ENCODE measurements around the gene PTPN11. TPM values are rescaled to one million over a fixed set of nuclear protein-coding genes. Genes with fewer than 3 reads are reported as not detected.
"Not testable (repeated sequence)": the region's sequence is repeated elsewhere in the genome, so short reads cannot be mapped to it uniquely, and the experiment has no call there.

The PTPN11 gene
- total RNA-seq, 2 donors from 2014 or later: 81.5 to 82.3 TPM

DNA sequence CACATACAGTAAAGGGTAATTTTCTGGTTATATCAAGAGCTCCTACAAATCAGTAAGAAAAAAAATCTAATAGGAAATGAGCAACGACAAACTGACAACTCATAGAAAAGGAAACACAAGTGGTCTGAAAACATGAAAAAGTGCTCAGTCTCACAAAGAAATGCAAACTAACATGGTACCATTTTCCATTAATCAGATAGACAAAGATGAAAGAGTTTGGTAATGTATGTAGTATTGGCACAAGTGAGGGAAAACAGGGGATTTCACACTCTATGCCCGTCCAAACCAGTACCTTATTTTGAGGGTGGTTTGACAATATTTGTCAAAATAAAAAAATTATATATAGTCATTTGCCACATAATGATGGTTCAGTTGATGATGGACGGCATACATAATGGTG lies 13.2 kb downstream of the PTPN11 start:
- no peaks in the 10 kb centered on the region for H3K9me3 ChIP-seq
- TF ChIP-seq, protein P1, sequence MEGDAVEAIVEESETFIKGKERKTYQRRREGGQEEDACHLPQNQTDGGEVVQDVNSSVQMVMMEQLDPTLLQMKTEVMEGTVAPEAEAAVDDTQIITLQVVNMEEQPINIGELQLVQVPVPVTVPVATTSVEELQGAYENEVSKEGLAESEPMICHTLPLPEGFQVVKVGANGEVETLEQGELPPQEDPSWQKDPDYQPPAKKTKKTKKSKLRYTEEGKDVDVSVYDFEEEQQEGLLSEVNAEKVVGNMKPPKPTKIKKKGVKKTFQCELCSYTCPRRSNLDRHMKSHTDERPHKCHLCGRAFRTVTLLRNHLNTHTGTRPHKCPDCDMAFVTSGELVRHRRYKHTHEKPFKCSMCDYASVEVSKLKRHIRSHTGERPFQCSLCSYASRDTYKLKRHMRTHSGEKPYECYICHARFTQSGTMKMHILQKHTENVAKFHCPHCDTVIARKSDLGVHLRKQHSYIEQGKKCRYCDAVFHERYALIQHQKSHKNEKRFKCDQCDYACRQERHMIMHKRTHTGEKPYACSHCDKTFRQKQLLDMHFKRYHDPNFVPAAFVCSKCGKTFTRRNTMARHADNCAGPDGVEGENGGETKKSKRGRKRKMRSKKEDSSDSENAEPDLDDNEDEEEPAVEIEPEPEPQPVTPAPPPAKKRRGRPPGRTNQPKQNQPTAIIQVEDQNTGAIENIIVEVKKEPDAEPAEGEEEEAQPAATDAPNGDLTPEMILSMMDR (IDR thresholded peaks at IDR 0.05): no peak
- no peak overlapping the region for H3K27ac ChIP-seq
- H3K4me1 ChIP-seq: no peaks in the 10 kb centered on the region
- no peaks in the 10 kb centered on the region for H3K27me3 ChIP-seq
- intact Hi-C loops (cut with DNase I): no loop called here
- no peak overlapping the region for H3K9ac ChIP-seq (ENCODE audit: low read depth in 2 of 2, low read length in 2 of 2)
- no peak overlapping the region for H3K4me3 ChIP-seq
- H3K36me3 ChIP-seq: no peaks in the 10 kb centered on the region
- DNase-seq: no peak

DNA sequence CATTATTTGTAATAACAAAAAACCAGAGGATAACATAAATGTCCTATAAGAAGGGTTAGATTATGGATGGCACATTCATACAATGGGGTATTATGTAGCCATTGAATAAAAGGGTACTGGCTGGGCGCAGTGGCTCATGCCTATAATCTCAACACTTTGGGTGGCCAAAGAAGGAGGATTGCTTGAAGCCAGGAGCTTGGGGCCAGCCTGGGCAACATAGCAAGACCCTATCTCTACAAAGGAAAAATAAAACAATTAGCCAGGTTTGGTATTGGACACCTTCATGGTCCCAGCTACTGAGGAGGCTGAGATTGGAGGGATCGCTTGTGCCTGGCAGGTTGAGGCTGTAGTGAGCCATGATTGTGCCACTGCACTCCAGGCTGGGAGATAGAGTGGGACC lies 14.8 kb downstream of the PTPN11 start:
- H3K27ac ChIP-seq: no peak overlapping the region
- H3K4me3 ChIP-seq: no peak overlapping the region
- no peak for DNase-seq
- TF ChIP-seq, protein P1 (IDR thresholded peaks at IDR 0.05): no peak
- H3K9ac ChIP-seq (ENCODE audit: low read depth in 2 of 2, low read length in 2 of 2): no peak overlapping the region
- H3K27me3 ChIP-seq: no peaks in the 10 kb centered on the region
- no peaks in the 10 kb centered on the region for H3K9me3 ChIP-seq
- intact Hi-C loops (cut with DNase I): no loop called here
- H3K4me1 ChIP-seq: no peaks in the 10 kb centered on the region
- no peaks in the 10 kb centered on the region for H3K36me3 ChIP-seq

DNA sequence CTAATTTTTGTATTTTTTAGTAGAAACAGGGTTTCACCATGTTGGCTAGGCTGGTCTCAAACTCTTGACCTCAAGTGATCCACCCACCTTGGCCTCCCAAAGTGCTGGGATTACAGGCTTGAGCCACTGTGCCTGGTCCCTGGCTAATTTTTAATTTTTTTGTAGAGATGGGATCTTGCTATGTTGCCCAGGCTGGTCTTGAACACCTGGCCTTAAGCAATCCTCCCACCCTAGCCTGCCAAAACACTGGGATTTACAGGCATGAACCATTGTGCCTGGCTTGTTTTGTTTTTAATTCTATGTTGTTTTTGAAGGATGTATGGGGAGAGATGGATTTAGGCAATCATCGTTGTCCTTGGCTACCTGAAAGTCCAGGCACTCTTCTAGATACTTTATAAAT lies 19.9 kb downstream of the PTPN11 start:
- H3K36me3 ChIP-seq; DNase-seq; H3K9ac ChIP-seq (ENCODE audit: low read depth in 2 of 2, low read length in 2 of 2); H3K9me3 ChIP-seq; H3K4me1 ChIP-seq; H3K27ac ChIP-seq; H3K27me3 ChIP-seq; H3K4me3 ChIP-seq; intact Hi-C loops (cut with DNase I): not testable (repeated sequence)

DNA sequence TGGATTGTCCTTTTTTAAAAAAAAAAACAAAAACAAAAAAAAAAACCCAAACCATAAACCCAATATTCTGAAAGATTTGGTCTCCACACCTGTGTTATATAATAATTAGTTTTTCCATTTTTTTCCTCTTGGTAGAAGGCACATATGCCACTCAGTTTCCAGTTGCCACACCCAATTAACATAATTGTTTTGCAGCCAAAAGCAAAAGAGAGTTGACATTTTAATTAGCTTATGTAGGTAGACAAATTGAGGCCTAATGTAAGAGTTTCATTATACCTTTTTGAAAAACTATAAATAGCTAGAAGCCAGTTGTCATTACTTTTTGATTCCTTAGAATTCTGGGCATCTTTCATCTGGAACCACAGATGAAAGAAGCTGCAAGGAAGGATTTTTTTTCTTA lies 21.0 kb downstream of the PTPN11 start:
- Histone ChIP-seq H3K27ac (no peak overlapping the region), H3K9me3 (no peaks in the 10 kb centered on the region), H3K9ac (ENCODE audit: low read depth in 2 of 2, low read length in 2 of 2) (no peak overlapping the region), H3K36me3 (no peaks in the 10 kb centered on the region), H3K27me3 (no peaks in the 10 kb centered on the region), H3K4me3 (no peak overlapping the region), H3K4me1 (no peaks in the 10 kb centered on the region)
- intact Hi-C loops (cut with DNase I): no loop called here
- TF ChIP-seq, protein P1 (IDR thresholded peaks at IDR 0.05): no peak
- no peak for DNase-seq

DNA sequence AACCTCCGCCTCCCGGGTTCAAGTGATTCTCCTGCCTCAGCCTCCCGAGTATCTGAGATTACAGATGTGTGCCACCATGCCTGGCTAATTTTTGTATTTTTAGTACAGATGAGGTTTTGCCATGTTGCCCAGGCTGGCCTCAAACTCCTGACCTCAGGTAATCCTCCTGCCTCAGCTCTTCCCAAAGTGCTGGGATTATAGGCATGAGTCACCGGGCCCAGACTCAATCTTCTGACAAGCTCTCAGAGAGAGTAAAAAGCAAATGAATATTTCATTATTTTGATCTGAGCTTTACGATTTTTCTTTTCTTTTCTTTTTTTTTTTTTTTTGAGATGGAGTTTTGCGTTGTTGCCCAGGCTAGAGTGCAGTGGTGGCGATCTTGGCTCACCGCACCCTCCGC lies 21.9 kb downstream of the PTPN11 start:
- H3K9ac ChIP-seq (ENCODE audit: low read depth in 2 of 2, low read length in 2 of 2); H3K4me1 ChIP-seq; H3K27ac ChIP-seq; DNase-seq; intact Hi-C loops (cut with DNase I); H3K27me3 ChIP-seq; H3K36me3 ChIP-seq; H3K9me3 ChIP-seq; H3K4me3 ChIP-seq: not testable (repeated sequence)

DNA sequence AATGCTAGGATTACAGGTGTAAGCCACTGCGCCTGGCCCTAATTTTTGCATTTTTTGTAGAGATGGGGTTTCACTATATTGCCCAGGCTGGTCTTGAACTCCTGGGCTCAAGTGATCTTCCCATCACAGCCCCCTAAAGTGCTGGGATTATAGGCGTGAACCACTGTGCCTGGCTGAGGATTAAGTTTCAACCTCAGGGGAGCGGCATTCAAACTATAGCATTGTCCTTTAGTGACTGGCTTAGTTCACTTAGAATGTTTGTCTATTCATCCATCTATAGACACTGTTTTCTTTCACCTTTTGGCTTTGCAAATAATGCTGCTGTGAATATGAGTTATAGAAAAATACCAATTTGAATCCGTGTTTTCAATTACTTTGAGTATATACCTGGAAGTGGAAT lies 25.2 kb downstream of the PTPN11 start:
- Histone ChIP-seq H3K4me3 (no peak overlapping the region), H3K27ac (no peak overlapping the region), H3K36me3 (no peaks in the 10 kb centered on the region), H3K4me1 (no peaks in the 10 kb centered on the region), H3K9ac (ENCODE audit: low read depth in 2 of 2, low read length in 2 of 2) (no peak overlapping the region), H3K9me3 (no peaks in the 10 kb centered on the region), H3K27me3 (no peaks in the 10 kb centered on the region)
- no peak for DNase-seq
- intact Hi-C loops (cut with DNase I): no loop called here
- TF ChIP-seq, protein P1 (IDR thresholded peaks at IDR 0.05): no peak

All from colonic mucosa (tissue), 4 donors.